NB4 (cell line): Measurements from ENCODE around the gene ALKBH3.

Source experiments
- CTCF ChIP-seq: IDR thresholded peaks from one replicate; pipeline ENCODE4 v1.5.1; 2012; ENCODE audit warnings: low read depth, low read length
- MAX ChIP-seq: IDR thresholded peaks from 2 replicates; pipeline ENCODE4 v1.6.1; 2011; ENCODE audit warnings: low read depth, low read length

- TF ChIP-seq CTCF (no peak), MAX (no peak)
Measured at GRCh38 chr11:43871051-43871450, 9.6 kb upstream of the ALKBH3 start.
